Mucosa of descending colon (tissue), 3 donors: ENCODE measurements around the gene PAMR1. TPM values are rescaled to one million over a fixed set of nuclear protein-coding genes. Genes with fewer than 3 reads are reported as not detected.
A peak's percentile ranks its signal among the peaks of the same experiment; 100 is the strongest.

Experiments
- ATAC-seq: fragments of 200-7000 bp; cut with Tn5 transposase; one replicate; pipeline ENCODE4 v1.9.1; 2020; ENCODE audit warnings: mild to moderate bottlenecking, moderate library complexity
- DNase-seq, 3 donors: peaks; one replicate each; pipeline ENCODE4 v3.0.0-alpha.2; 2020
- H3K36me3 ChIP-seq: fragments of 200-600 bp; one replicate; pipeline ENCODE4 v1.8.0; 2021; ENCODE audit warnings: low read depth, mild to moderate bottlenecking
- H3K4me1 ChIP-seq: fragments of 200-600 bp; one replicate; pipeline ENCODE4 v1.8.0; 2021; ENCODE audit warnings: low read depth, mild to moderate bottlenecking
- H3K4me3 ChIP-seq: fragments of 200-600 bp; one replicate; pipeline ENCODE4 v1.8.0; 2021; ENCODE audit warnings: mild to moderate bottlenecking
- H3K9me3 ChIP-seq: fragments of 200-600 bp; one replicate; pipeline ENCODE4 v1.8.0; 2021; ENCODE audit warnings: mild to moderate bottlenecking
- intact Hi-C, 2 donors: fragments of 100-400 bp; cut with DNase I in 1 of 2; cut with micrococcal nuclease in 1 of 2; formaldehyde crosslinking; loops; one replicate each; pipeline versions ENCODE4 v1.11.0 to v1.11.1; 2022; cut with DNase I, micrococcal nuclease
- total RNA-seq, 3 donors: library from RNA; stranded (reverse); fragmentation: NEBNext Ultra II Directional in 2 of 3; extraction: Animal tissue kit (Norgen Biotek cat#: 25700) in 2 of 3; gene quantifications; one replicate each; pipeline versions ENCODE4 v1.2.1 to v1.2.4, GENCODE V29; 2021 to 2023
- TF ChIP-seq, protein P1 (sequence below): fragments of 200-600 bp; IDR thresholded peaks from one replicate; pipeline ENCODE4 v1.8.0; 2022; ENCODE audit warnings: antibody characterized with exemption, mild to moderate bottlenecking
- donor health status: DM: no; HTN: no; CAD: no; lungs with moderate emphysema.
- donor health status: DM: no; HTN: no; CAD: no.
- donor health status: DM: no; HTN: yes; CAD: no.

The PAMR1 gene
- total RNA-seq, 3 donors from 2014 or later: 1.7 to 17.4 (median 2.3) TPM

DNA sequence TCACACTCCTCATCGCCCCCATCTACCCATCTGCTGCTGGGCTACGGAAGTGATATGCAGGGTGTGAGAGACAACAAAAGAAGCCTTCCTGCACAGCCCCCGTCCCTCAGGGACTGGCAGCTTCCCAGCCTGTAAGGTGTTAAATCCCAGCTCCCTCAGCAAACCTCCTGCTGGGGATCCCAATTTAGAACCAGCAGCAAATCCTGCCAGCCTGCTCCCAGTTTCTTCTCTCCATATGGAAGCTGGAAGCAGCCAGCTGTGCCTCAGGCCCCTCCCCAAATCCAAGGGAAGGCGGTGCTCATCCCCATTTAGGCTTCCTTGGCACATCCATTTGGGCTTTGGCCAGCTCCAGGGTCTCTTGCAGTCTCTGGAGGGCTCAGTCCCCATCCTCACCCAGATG, 47.5 kb downstream of the PAMR1 start:
- H3K9me3 ChIP-seq: no peaks in the 10 kb centered on the region
- TF ChIP-seq, protein P1, sequence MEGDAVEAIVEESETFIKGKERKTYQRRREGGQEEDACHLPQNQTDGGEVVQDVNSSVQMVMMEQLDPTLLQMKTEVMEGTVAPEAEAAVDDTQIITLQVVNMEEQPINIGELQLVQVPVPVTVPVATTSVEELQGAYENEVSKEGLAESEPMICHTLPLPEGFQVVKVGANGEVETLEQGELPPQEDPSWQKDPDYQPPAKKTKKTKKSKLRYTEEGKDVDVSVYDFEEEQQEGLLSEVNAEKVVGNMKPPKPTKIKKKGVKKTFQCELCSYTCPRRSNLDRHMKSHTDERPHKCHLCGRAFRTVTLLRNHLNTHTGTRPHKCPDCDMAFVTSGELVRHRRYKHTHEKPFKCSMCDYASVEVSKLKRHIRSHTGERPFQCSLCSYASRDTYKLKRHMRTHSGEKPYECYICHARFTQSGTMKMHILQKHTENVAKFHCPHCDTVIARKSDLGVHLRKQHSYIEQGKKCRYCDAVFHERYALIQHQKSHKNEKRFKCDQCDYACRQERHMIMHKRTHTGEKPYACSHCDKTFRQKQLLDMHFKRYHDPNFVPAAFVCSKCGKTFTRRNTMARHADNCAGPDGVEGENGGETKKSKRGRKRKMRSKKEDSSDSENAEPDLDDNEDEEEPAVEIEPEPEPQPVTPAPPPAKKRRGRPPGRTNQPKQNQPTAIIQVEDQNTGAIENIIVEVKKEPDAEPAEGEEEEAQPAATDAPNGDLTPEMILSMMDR: no peak
- no peak for DNase-seq
- no peaks in the 10 kb centered on the region for H3K36me3 ChIP-seq
- no peak for ATAC-seq
- intact Hi-C loops: no loop called here
- no peaks in the 10 kb centered on the region for H3K4me1 ChIP-seq
- no peak overlapping the region for H3K4me3 ChIP-seq

DNA sequence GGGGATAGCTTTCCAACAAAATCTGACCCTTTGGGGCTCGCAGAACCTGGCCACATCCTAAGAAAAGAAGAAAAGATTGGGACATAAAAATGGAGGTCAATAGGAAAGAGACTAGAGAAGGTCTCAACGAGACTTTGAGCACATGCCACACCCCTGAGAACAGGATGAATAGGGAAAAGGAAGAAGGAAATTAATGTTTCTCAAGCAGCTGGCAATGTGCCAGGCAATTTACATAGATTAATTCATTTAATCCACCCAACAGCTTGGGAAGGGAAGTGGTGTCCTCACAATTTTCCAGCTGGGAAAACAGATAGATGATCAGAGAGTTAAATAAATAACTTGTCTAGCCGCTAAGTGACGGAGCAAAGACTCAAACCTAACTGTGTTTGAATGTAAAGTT, 50.7 kb downstream of the PAMR1 start:
- TF ChIP-seq, protein P1: no peak
- intact Hi-C loops: no loop called here
- peak; percentile 64 for ATAC-seq

DNA sequence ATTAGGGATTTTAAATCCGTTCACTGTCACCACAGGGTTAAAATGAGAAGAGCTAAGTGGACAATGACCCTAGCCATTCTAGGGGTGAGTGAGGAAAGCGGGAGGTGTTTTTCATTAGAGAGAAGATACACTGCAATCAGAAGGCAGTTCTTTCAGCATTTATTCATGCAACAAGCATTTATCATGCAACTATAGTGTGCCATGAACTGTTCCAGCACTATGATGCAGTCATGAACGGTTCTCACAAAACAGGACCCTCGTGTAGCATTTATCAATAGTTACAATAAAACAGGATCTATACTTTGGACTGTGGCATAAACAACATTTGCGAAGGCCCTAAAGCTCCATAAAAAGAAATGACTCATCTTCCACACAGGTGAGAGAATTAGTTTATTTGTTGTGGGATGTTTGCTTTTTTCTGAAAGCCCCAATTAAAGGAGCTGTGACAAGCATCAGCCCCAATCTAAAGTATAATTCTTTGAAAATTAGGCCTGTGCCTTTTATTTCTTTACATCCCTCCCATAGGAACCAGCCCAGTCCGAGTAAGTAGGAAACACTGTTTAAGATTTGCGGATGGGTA, 51.5 kb downstream of the PAMR1 start:
- no peak for DNase-seq
- intact Hi-C loops: no loop called here
- no peaks in the 10 kb centered on the region for H3K9me3 ChIP-seq

More for the DNA sequence above, 50.7 kb downstream of the PAMR1 start:
- DNase-seq: peak in 1 of 3 donors; percentile 19
- no peaks in the 10 kb centered on the region for H3K4me1 ChIP-seq
- no peaks in the 10 kb centered on the region for H3K36me3 ChIP-seq
- H3K9me3 ChIP-seq: no peaks in the 10 kb centered on the region
- no peak overlapping the region for H3K4me3 ChIP-seq

DNA sequence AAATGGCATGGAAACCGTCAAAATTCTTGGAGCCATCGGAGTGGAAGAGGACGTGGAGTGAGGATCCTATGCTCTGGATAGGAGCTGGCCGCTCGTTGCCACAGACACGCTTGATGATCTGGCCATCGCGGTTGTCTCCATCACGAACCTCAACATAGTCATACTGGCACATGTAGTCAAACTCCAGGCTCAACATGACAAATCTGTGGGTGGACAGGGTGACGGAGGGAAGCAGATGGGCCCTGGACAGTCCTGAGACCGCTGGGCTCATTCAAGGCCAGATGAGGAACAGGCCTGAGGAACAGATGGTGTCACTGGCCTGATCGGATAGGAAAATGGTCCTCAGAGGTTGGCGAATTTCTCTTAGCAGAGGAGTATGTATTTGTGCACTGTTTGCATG, 54.8 kb downstream of the PAMR1 start:
- H3K4me1 ChIP-seq: no peaks in the 10 kb centered on the region
- ATAC-seq (no peak), DNase-seq (no peak)
- no peak overlapping the region for H3K4me3 ChIP-seq
- no peaks in the 10 kb centered on the region for H3K9me3 ChIP-seq
- TF ChIP-seq, protein P1: no peak
- H3K36me3 ChIP-seq: no peaks in the 10 kb centered on the region
- intact Hi-C loops: no loop called here

More for the DNA sequence above, 51.5 kb downstream of the PAMR1 start:
- no peaks in the 10 kb centered on the region for H3K36me3 ChIP-seq
- no peaks in the 10 kb centered on the region for H3K4me1 ChIP-seq
- TF ChIP-seq, protein P1: no peak
- H3K4me3 ChIP-seq: no peak overlapping the region
- peak; percentile 79 for ATAC-seq

DNA sequence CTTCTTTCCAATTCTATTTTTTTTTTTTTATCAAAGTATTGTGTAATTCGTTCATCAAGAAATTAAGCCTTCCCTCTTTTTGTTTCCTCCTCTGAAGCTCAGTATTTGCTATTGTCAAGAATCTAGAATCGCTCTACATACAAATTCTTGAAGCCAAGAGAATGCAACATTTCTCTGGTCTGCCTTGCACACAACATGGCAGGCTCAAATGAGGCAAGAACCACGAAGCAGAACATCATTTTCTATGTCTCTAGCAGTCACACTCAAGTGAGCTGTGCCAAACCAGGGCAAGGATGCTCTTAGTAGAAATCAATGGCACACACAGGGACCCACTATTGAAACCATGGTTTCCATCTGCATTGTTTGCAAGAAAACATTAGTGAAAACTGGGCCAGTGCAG, 59.4 kb downstream of the PAMR1 start:
- DNase-seq (no peak), ATAC-seq (no peak)
- H3K9me3 ChIP-seq: no peaks in the 10 kb centered on the region
- H3K4me3 ChIP-seq: no peak overlapping the region
- TF ChIP-seq, protein P1: no peak
- intact Hi-C loops: no loop called here
- H3K4me1 ChIP-seq: no peaks in the 10 kb centered on the region
- H3K36me3 ChIP-seq: no peaks in the 10 kb centered on the region

DNA sequence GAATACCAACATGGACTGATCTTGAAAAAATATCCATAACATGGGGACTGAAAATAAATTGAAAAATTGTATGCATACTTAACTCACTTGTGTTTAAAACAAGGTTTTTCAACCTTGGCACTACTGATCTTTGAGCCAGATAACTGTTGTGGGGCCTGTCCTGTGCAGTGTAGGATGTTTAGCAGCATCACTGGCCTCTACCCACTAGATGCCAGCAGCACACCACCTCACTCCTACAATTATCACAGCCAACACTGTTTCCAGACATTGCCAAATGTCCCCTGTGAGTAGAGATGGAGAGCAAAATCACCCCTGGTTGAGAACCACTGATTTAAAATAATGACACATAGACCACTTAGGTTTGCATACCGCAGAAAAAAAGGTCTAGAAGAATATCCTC, 61.1 kb downstream of the PAMR1 start:
- H3K4me1 ChIP-seq: no peaks in the 10 kb centered on the region
- ATAC-seq: no peak
- no peaks in the 10 kb centered on the region for H3K9me3 ChIP-seq
- no peaks in the 10 kb centered on the region for H3K36me3 ChIP-seq
- TF ChIP-seq, protein P1: no peak
- DNase-seq: no peak
- H3K4me3 ChIP-seq: no peak overlapping the region
- intact Hi-C loops: no loop called here
